GM19455 (cell line): Measurements from ENCODE around the gene PRELID1.
"Not testable (repeated sequence)": the region's sequence is repeated elsewhere in the genome, so short reads cannot be mapped to it uniquely, and the experiment has no call there.

Source experiments
- ATAC-seq: cut with Tn5 transposase; IDR thresholded peaks from one replicate; pipeline ENCODE4 v1.9.1; 2021; ENCODE audit not compliant: unreplicated experiment

The PRELID1 gene

GRCh38 chr5:177303121-177303924, at the start of gene PRELID1, which contains the start of gene RAB24:
TSS of gene PRELID1 (plus strand) at chr5:177303799. CDS start at chr5:177303986, 187 bp downstream.
TSS of gene RAB24 (minus strand) at chr5:177303719. CDS start at chr5:177303288, 431 bp downstream.
- ATAC-seq, result peak; percentile 64

GRCh38 chr5:177256296-177256695, 47.3 kb upstream of the PRELID1 start:
- no peak for ATAC-seq

- not testable (repeated sequence) for ATAC-seq
Observed at GRCh38 chr5:177258711-177259110, 44.9 kb upstream of the PRELID1 start.

GRCh38 chr5:177260961-177261360, 42.6 kb upstream of the PRELID1 start:
- no peak for ATAC-seq

- ATAC-seq, result no peak
Observed at GRCh38 chr5:177261510-177261909, 42.1 kb upstream of the PRELID1 start.

- no peak for ATAC-seq
Observed at GRCh38 chr5:177264178-177264577, 39.4 kb upstream of the PRELID1 start.

- ATAC-seq, result no peak
Observed at GRCh38 chr5:177265395-177265794, 38.2 kb upstream of the PRELID1 start.

- no peak for ATAC-seq
Observed at GRCh38 chr5:177269232-177269895, 34.2 kb upstream of the PRELID1 start.

GRCh38 chr5:177269976-177270375, 33.6 kb upstream of the PRELID1 start:
- ATAC-seq, result no peak

- ATAC-seq, result no peak
Observed at GRCh38 chr5:177270653-177271052, 32.9 kb upstream of the PRELID1 start.

GRCh38 chr5:177271113-177271512, 32.5 kb upstream of the PRELID1 start:
- no peak for ATAC-seq

GRCh38 chr5:177275883-177276282, 27.7 kb upstream of the PRELID1 start:
- ATAC-seq, result no peak

GRCh38 chr5:177276886-177277285, 26.7 kb upstream of the PRELID1 start:
- ATAC-seq, result no peak

- no peak for ATAC-seq
Observed at GRCh38 chr5:177288191-177288590, 15.4 kb upstream of the PRELID1 start.

GRCh38 chr5:177290816-177291596, 12.6 kb upstream of the PRELID1 start:
- no peak for ATAC-seq

GRCh38 chr5:177291735-177292134, 11.9 kb upstream of the PRELID1 start:
- ATAC-seq, result no peak

- no peak for ATAC-seq
Observed at GRCh38 chr5:177293819-177294581, 9.6 kb upstream of the PRELID1 start.

GRCh38 chr5:177294632-177295031, 9.0 kb upstream of the PRELID1 start:
- ATAC-seq, result no peak

- ATAC-seq, result no peak
Observed at GRCh38 chr5:177295924-177296323, 7.7 kb upstream of the PRELID1 start.

- no peak for ATAC-seq
Observed at GRCh38 chr5:177296581-177296980, 7.0 kb upstream of the PRELID1 start.

- no peak for ATAC-seq
Observed at GRCh38 chr5:177297922-177298321, 5.7 kb upstream of the PRELID1 start.
